Stomach (tissue), 9 donors: ENCODE data around the gene ROBO1. TPM values are rescaled to one million over a fixed set of nuclear protein-coding genes. Genes with fewer than 3 reads are reported as not detected.

Source experiments
- DNase-seq, 2 donors: peaks; one replicate each; pipeline versions ENCODE4 v3.0.0 to v3.0.0-alpha.2; 2013 to 2019
- H3K27ac ChIP-seq, 5 donors: fragments of 200-600 bp in 4 of 5; sonication (generic) in 4 of 5; one replicate each; pipeline ENCODE4 v1.5.1; 2013 to 2019; ENCODE audit warnings: mild to moderate bottlenecking in 1 of 5, moderate library complexity in 1 of 5
- H3K27me3 ChIP-seq, 3 donors: fragments of 200-600 bp; sonication (generic); one replicate each; pipeline ENCODE4 v1.5.1; 2017 to 2019; ENCODE audit warnings: mixed run types in 1 of 3
- H3K36me3 ChIP-seq, 4 donors: fragments of 200-600 bp; sonication (generic); 1 replicate in 3 of 4; 2 replicates in 1 of 4; pipeline ENCODE4 v1.5.1; 2016 to 2019
- H3K4me1 ChIP-seq, 4 donors: fragments of 200-600 bp; sonication (generic); one replicate each; pipeline ENCODE4 v1.5.1; 2016 to 2019
- H3K4me3 ChIP-seq, 4 donors: fragments of 200-600 bp; sonication (generic) in 3 of 4; one replicate each; pipeline ENCODE4 v1.5.1; 2016 to 2019; ENCODE audit warnings: mild to moderate bottlenecking in 1 of 4
- H3K9me3 ChIP-seq, 4 donors: fragments of 200-600 bp; sonication (generic); one replicate each; pipeline ENCODE4 v1.5.1; 2016 to 2019
- EP300 ChIP-seq: sonication (generic); formaldehyde crosslinking; IDR thresholded peaks from one replicate; pipeline ENCODE4 v1.6.1; 2017; ENCODE audit warnings: antibody characterized with exemption
- POLR2A ChIP-seq, 4 donors: fragments of 450-650 bp; IDR thresholded peaks; one replicate each; pipeline ENCODE4 v1.6.1; 2016; ENCODE audit warnings: antibody characterized with exemption in 4 of 4, control low read depth in 2 of 4, mild to moderate bottlenecking in 1 of 4, moderate library complexity in 1 of 4
- POLR2AphosphoS5 ChIP-seq, 3 donors: sonication (generic); formaldehyde crosslinking; IDR thresholded peaks; one replicate each; pipeline ENCODE4 v1.6.1; 2016; ENCODE audit warnings: antibody characterized with exemption in 3 of 3
- WGBS, 5 donors: extraction: QIAGEN DNeasy Blood & Tissue Kit in 3 of 5; methylation state at CpG; one replicate each; pipeline versions ENCODE4 v1.1.5 to v1.1.7; 2013 to 2018; 5-methylcytosine and 5-hydroxymethylcytosine counted together
- intact Hi-C: fragments of 100-400 bp; cut with DNase I; formaldehyde crosslinking; loops from one replicate; pipeline ENCODE4 v1.15.1; 2023; ENCODE audit warnings: low total_unique reads
- polyA plus RNA-seq, 3 donors: library from polyadenylated mRNA; stranded (reverse); fragments of 200-250 nt; gene quantifications; one replicate each; pipeline ENCODE4 v1.2.3, GENCODE V29; 2013
- total RNA-seq, 5 donors: library from RNA; depleted of rRNA; stranded (reverse); fragments of >200 nt; gene quantifications; one replicate each; pipeline versions ENCODE4 v1.1.0 to v1.2.3, GENCODE V29; 2014 to 2016
- TF ChIP-seq, protein P1 (sequence below), 7 experiments: fragments of 450-650 bp in 4 of 7; fragments of 200-600 bp in 3 of 7; sonication (generic) in 3 of 7; IDR thresholded peaks; one replicate each; pipeline ENCODE4 v1.5.1; 2016 to 2019; ENCODE audit warnings: antibody characterized with exemption in 7 of 7, control low read depth in 2 of 7, mild to moderate bottlenecking in 1 of 7
- donor health status: healthy with polysubstance abuse.
- donor health status: Bipolar disorder and iron deficiency.
- donor health status: healthy.

Gene ROBO1
- total and polyA plus RNA-seq, 8 donors: 2.0 to 174 (median 4.5) TPM

DNA sequence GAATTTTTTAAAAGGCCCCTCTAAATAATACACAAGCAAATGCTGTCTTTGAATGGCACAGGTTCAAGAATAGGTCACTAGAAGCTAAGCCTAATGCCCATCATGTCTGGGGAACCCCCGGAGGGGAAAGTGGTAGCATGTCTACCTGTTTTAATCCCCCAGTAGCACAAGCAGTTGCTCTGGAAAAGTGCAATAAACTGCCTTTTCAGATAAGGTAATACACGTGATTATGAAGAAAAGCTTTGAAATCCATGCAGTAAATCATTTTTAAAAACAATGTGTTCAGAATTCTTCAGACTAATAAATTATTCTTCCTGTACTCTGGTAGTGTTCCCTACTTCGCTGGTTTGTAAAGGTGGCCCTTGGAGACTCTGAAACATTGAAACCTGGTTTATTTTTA lies 922.2 kb downstream of the ROBO1 start:
- Histone ChIP-seq H3K4me3 (no peak overlapping the region), H3K9me3 (no peaks in the 10 kb centered on the region), H3K27me3 (no peaks in the 10 kb centered on the region), H3K36me3 (no peaks in the 10 kb centered on the region), H3K4me1 (peaks cover 0 to 7% (median 3%) of the 10 kb centered on the region in 4 donors), H3K27ac (no peak overlapping the region)
- no peak for DNase-seq
- intact Hi-C loops: no loop called here
- no peak for TF ChIP-seq POLR2AphosphoS5 (IDR thresholded peaks at IDR 0.05)
- TF ChIP-seq, protein P1, sequence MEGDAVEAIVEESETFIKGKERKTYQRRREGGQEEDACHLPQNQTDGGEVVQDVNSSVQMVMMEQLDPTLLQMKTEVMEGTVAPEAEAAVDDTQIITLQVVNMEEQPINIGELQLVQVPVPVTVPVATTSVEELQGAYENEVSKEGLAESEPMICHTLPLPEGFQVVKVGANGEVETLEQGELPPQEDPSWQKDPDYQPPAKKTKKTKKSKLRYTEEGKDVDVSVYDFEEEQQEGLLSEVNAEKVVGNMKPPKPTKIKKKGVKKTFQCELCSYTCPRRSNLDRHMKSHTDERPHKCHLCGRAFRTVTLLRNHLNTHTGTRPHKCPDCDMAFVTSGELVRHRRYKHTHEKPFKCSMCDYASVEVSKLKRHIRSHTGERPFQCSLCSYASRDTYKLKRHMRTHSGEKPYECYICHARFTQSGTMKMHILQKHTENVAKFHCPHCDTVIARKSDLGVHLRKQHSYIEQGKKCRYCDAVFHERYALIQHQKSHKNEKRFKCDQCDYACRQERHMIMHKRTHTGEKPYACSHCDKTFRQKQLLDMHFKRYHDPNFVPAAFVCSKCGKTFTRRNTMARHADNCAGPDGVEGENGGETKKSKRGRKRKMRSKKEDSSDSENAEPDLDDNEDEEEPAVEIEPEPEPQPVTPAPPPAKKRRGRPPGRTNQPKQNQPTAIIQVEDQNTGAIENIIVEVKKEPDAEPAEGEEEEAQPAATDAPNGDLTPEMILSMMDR (IDR thresholded peaks at IDR 0.05): no peak
- no peak for TF ChIP-seq EP300
- no peak for TF ChIP-seq POLR2A (IDR thresholded peaks at IDR 0.05)
- WGBS, 5 donors: 58 to 75% (median 66%) methylated on average over 3 of the region's 3 CpGs

DNA sequence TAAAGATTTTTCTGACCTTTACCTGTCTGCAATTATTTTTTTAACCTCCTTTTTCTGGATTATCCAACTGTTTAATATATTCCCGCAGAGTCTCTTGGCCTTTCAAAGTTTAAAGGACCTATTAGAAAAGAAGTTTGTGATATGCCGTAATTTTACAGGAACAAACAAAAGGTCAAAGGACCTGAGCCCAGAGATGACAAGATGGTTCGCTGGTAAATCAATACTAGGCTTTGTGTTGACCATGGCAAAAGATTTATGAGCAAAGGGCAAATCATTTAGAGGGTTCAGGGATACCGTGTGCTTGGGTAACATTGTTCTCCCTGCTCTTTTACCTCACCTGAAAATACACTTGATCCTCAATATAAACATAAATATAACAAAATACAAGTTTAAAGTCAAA lies 923.5 kb downstream of the ROBO1 start:
- 80 to 90% (median 87%) methylated on average over 4 of the region's 4 CpGs for WGBS, 5 donors
- no peak overlapping the region for H3K27ac ChIP-seq
- no peak overlapping the region for H3K4me3 ChIP-seq
- H3K27me3 ChIP-seq: no peaks in the 10 kb centered on the region
- peaks cover 0 to 7% (median 3%) of the 10 kb centered on the region in 4 donors for H3K4me1 ChIP-seq
- intact Hi-C loops: no loop called here
- no peak for DNase-seq
- TF ChIP-seq EP300 (no peak), POLR2A (IDR thresholded peaks at IDR 0.05) (no peak), POLR2AphosphoS5 (IDR thresholded peaks at IDR 0.05) (no peak)
- TF ChIP-seq, protein P1 (IDR thresholded peaks at IDR 0.05): no peak
- no peaks in the 10 kb centered on the region for H3K9me3 ChIP-seq
- no peaks in the 10 kb centered on the region for H3K36me3 ChIP-seq

DNA sequence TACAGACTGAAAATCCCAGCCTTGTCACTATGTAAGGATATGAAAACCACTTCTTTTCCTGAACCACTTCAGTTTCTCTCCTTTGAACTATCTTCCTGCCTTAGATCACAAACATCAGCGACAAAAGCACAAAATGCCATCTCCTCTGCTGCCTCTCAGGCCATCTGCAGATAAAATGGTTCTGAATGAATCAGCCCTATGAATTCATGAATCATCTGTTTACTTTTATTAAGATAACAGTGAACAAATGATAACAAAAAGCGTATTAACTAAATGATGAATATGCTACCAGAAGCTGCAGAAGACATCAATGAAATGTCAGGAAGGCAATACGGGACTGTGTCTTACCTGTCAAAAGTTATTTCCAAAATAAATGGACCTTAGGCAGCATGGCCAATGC lies 928.1 kb downstream of the ROBO1 start:
- no peaks in the 10 kb centered on the region for H3K36me3 ChIP-seq
- intact Hi-C loops: no loop called here
- TF ChIP-seq EP300: no peak
- no peak for TF ChIP-seq POLR2A (IDR thresholded peaks at IDR 0.05)
- TF ChIP-seq POLR2AphosphoS5 (IDR thresholded peaks at IDR 0.05): no peak
- TF ChIP-seq, protein P1 (IDR thresholded peaks at IDR 0.05): no peak
- WGBS, 5 donors: 30 to 48% (median 44%) methylated on average over 3 of the region's 3 CpGs
- H3K9me3 ChIP-seq: no peaks in the 10 kb centered on the region
- no peaks in the 10 kb centered on the region for H3K27me3 ChIP-seq
- H3K27ac ChIP-seq: no peak overlapping the region
- H3K4me1 ChIP-seq: no peaks in the 10 kb centered on the region
- no peak overlapping the region for H3K4me3 ChIP-seq
- DNase-seq: no peak

DNA sequence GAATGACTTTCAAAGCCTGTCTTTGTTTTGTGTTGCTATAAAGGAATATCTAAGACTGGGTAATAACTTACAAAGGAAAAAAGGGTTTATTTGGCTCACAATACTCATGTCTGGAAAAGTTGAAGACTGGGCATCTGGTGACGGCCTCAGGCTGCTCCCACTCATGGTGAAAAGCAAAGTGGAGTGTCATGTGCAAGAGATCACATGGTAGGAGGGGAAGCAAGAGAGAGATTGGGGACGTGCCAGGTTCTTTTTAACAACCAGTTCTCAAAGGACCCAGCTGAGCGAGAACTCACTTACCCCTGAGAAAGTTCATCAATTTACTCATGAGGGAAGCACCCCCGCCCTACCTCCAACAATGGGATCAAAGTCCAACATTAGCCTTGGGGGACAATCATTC lies 929.4 kb downstream of the ROBO1 start:
- intact Hi-C loops: no loop called here
- H3K4me3 ChIP-seq: no peak overlapping the region
- no peaks in the 10 kb centered on the region for H3K27me3 ChIP-seq
- no peaks in the 10 kb centered on the region for H3K9me3 ChIP-seq
- H3K36me3 ChIP-seq: no peaks in the 10 kb centered on the region
- 77 to 94% (median 89%) methylated on average over 4 of the region's 4 CpGs for WGBS, 5 donors
- H3K27ac ChIP-seq: no peak overlapping the region
- TF ChIP-seq EP300: no peak
- TF ChIP-seq, protein P1 (IDR thresholded peaks at IDR 0.05): no peak
- no peaks in the 10 kb centered on the region for H3K4me1 ChIP-seq
- no peak for DNase-seq
